ENCODE data around the gene GSTT4.
"Not testable (repeated sequence)": the region's sequence is repeated elsewhere in the genome, so short reads cannot be mapped to it uniquely, and the experiment has no call there.

GSTT4 gene

GRCh38 chr22:24005201-24005600, at the start of gene GSTT4:
Gene GSTT4 (minus strand): TSS chr22:24005453. CDS start chr22:24005356, 97 bp downstream.
- DNase-seq, result no peak

GRCh38 chr22:24054356-24054755, 49.1 kb upstream of the GSTT4 start:
- no peak for DNase-seq

- DNase-seq, result no peak
Observed at GRCh38 chr22:24053481-24054226, 48.4 kb upstream of the GSTT4 start.

GRCh38 chr22:24051568-24051967, 46.3 kb upstream of the GSTT4 start:
- DNase-seq, result no peak

GRCh38 chr22:24051028-24051427, 45.8 kb upstream of the GSTT4 start:
- DNase-seq, result no peak

GRCh38 chr22:24049978-24050377, 44.7 kb upstream of the GSTT4 start:
- no peak for DNase-seq

- DNase-seq, result no peak
Observed at GRCh38 chr22:24049211-24049610, 44.0 kb upstream of the GSTT4 start.

- DNase-seq, result no peak
Observed at GRCh38 chr22:24046024-24046423, 40.8 kb upstream of the GSTT4 start.

- DNase-seq, result no peak
Observed at GRCh38 chr22:24043958-24044357, 38.7 kb upstream of the GSTT4 start.

- DNase-seq, result not testable (repeated sequence)
Observed at GRCh38 chr22:24043465-24043864, 38.2 kb upstream of the GSTT4 start.

- no peak for DNase-seq
Observed at GRCh38 chr22:24040946-24041345, 35.7 kb upstream of the GSTT4 start.

- DNase-seq, result no peak
Observed at GRCh38 chr22:24039046-24039445, 33.8 kb upstream of the GSTT4 start.

GRCh38 chr22:24037851-24038765, 32.9 kb upstream of the GSTT4 start:
- no peak for DNase-seq

- no peak for DNase-seq
Observed at GRCh38 chr22:24035296-24035695, 30.0 kb upstream of the GSTT4 start.

- DNase-seq, result no peak
Observed at GRCh38 chr22:24033731-24034130, 28.5 kb upstream of the GSTT4 start.

GRCh38 chr22:24030186-24030702, 25.0 kb upstream of the GSTT4 start:
- DNase-seq, result no peak

- DNase-seq, result no peak
Observed at GRCh38 chr22:24029304-24029703, 24.1 kb upstream of the GSTT4 start.

GRCh38 chr22:24028533-24028932, 23.3 kb upstream of the GSTT4 start:
- no peak for DNase-seq

- no peak for DNase-seq
Observed at GRCh38 chr22:24027991-24028390, 22.7 kb upstream of the GSTT4 start.

- no peak for DNase-seq
Observed at GRCh38 chr22:24027389-24027975, 22.2 kb upstream of the GSTT4 start.

- no peak for DNase-seq
Observed at GRCh38 chr22:24026733-24027132, 21.5 kb upstream of the GSTT4 start.

- no peak for DNase-seq
Observed at GRCh38 chr22:24026056-24026455, 20.8 kb upstream of the GSTT4 start.

- no peak for DNase-seq
Observed at GRCh38 chr22:24025475-24025874, 20.2 kb upstream of the GSTT4 start.
